Stimulated activated naive B cell treated with anti-CD40 and anti-IgM and Interleukin-4, amounts not matched to agents 10 μg/mL and 1 μg/mL and 100 μg/mL, for 72 hours (primary cell): Measurements from ENCODE around the gene CLDN15.
A peak's percentile ranks its signal among the peaks of the same experiment; 100 is the strongest.

ENCODE experiments used
- ATAC-seq, 2 donors: fragments of 150-1000 bp; cut with Tn5 transposase; replicated peaks; 2 replicates each; pipeline ENCODE4 v1.10.0; 2021; ENCODE audit warnings: moderate library complexity in 1 of 2
- DNase-seq: peaks from one replicate; pipeline ENCODE4 v3.0.0; 2021
- H3K27ac Mint-ChIP-seq: one replicate; pipeline ENCODE4 v1.8.0; 2022; ENCODE audit warnings: mild to moderate bottlenecking, mixed read lengths
- H3K27me3 Mint-ChIP-seq, 2 donors: one replicate each; pipeline ENCODE4 v1.8.0; 2022; ENCODE audit warnings: mixed read lengths in 2 of 2
- H3K36me3 Mint-ChIP-seq, 2 donors: one replicate each; pipeline ENCODE4 v1.8.0; 2022; ENCODE audit warnings: mixed read lengths in 2 of 2, mild to moderate bottlenecking in 1 of 2
- H3K4me1 Mint-ChIP-seq, 2 donors: one replicate each; pipeline ENCODE4 v1.8.0; 2022; ENCODE audit warnings: mixed read lengths in 2 of 2, mild to moderate bottlenecking in 1 of 2
- H3K4me3 Mint-ChIP-seq, 2 donors: one replicate each; pipeline ENCODE4 v1.8.0; 2022; ENCODE audit warnings: mild to moderate bottlenecking in 2 of 2, mixed read lengths in 2 of 2, moderate library complexity in 1 of 2
- H3K9me3 Mint-ChIP-seq, 2 donors: one replicate each; pipeline ENCODE4 v1.8.0; 2022; ENCODE audit warnings: mixed read lengths in 2 of 2, mild to moderate bottlenecking in 1 of 2

The CLDN15 gene

DNA sequence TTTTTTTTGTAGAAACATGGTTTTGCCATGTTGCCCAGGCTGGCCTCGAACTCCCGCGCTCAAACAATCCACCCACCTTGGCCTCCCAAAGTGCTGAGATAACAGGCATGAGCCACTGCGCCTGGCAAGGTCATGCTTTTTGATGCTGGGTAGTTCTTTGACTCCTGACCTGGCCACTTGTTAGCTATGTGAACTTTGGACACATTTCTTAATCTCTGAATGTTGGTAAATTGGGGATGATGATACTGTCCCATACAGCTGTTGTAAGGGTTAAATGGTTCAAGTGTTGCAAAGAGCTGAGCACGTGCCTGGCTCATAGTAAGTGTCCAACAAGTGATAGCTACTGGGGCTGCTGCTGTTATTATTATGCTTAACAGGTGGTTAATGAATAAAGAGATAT, 17.3 kb downstream of the CLDN15 start:
- H3K4me1 Mint-ChIP-seq, result peaks cover 26 to 48% of the 10 kb centered on the region in 2 donors
- no peak for ATAC-seq
- no peaks in the 10 kb centered on the region for H3K9me3 Mint-ChIP-seq

DNA sequence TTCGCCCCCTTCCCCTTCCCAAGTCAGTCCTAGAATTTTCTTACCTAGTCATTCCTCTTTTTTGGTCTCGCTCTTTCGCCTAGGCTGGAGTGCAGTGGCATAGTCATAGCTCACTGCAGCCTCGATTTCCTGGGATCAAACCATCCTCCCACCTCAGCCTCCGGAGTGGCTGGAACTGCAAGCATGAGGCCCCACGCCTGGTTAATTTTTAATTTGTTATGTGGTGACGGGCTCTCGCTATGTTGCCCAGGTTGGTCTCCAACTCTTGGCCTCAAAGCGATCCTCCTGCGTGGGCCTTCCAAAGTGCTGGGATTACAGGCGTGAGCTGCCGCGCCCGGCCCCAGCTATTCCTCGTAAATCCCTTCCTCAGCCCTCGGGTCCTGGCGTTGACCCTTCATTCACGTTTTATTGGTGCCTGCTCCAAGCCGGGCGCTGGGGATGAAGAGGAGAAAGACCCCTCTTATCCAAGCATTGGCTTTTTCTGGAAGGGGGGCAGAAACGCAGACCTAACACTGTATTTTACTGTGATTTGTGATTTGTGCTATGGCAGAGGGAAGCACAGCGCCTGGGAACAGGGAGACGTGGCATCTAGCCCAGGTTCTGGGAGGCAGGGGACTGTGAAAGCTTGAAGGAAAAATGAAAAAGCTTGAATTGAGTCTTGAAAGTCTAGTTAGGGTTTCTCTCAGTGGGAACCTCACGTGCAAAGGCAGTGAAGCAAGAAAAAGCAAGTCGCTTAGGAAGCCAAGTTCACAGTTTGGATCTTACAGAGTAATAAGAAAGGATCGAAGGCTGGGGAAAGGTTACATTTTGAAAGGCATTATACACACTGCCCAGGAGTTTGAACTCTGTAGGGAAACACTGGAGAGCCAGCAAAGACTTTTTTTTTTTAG, 19.1 kb downstream of the CLDN15 start:
- peak overlapping the region; percentile 92 to 98 for H3K4me3 Mint-ChIP-seq
- DNase-seq, result no peak

More for the DNA sequence above, 17.3 kb downstream of the CLDN15 start:
- DNase-seq, result no peak
- peaks cover 36 to 56% of the 10 kb centered on the region in 2 donors for H3K36me3 Mint-ChIP-seq
- no peaks in the 10 kb centered on the region for H3K27me3 Mint-ChIP-seq
- H3K27ac Mint-ChIP-seq, result no peak overlapping the region
- H3K4me3 Mint-ChIP-seq, result no peak overlapping the region

DNA sequence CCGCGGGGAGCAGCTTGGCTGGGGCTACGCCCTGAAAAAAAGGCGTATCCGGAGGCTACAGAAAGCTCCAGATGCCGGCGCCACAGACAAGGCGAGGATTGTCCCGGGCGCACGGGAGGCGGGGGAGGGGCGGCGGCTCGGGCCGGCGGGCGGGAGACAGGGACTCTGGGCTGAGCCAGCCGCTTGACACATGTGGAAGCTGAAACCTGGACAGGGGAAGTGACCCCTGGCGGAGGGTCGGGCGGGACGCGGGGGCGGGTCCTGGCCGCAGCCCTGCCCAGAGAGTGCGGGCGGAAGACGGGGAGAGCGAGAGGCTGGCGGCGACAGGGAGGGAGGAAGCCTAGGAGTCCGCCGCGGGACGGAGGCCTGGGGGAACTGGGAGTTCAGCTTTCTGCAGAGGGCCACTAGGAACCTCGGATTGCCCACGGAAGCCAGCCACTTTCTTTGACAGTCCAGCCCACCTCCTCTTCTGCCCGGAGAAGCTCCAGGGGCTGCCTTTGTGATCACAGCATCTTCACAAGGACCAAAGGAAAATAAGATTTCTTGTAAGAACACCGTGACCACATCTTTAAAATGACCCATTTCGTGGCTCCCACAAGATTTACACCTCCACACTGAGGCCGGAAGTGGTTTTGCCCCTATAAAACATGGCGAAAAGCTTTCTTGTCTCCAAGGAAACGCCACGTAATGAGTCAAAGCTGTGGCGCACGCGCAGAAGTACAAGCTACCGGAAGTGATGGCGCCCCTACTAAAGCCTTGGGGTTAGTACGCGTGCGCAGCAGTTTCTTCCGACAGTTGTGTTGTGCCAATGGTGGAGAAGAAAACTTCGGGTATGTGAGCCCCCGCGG, 20.0 kb downstream of the CLDN15 start, which contains the start of the genes PLOD3 and ZNHIT1:
PLOD3 (minus strand) TSS at position 194 of the 848 bp plus-strand sequence. CDS start 307 bp downstream, outside the sequence.
ZNHIT1 (plus strand) TSS at position 778 of the 848 bp plus-strand sequence; CDS start at position 809, 31 bp downstream.
- Mint-ChIP-seq H3K4me3 (peak within 1 kb of the TSS; percentile 92 to 98), H3K27ac (peak within 1 kb of the TSS; percentile 96), H3K9me3 (no peaks in the 10 kb centered on the region), H3K36me3 (peaks cover 26 to 40% of the 10 kb centered on the region in 2 donors), H3K4me1 (peaks cover 26 to 41% of the 10 kb centered on the region in 2 donors), H3K27me3 (no peaks in the 10 kb centered on the region)
- ATAC-seq (peak; percentile 78 to 87), DNase-seq (peak; percentile 91)

More for the DNA sequence above, 19.1 kb downstream of the CLDN15 start:
- Mint-ChIP-seq H3K36me3 (peaks cover 32 to 49% of the 10 kb centered on the region in 2 donors), H3K4me1 (peaks cover 26 to 41% of the 10 kb centered on the region in 2 donors), H3K9me3 (no peaks in the 10 kb centered on the region), H3K27me3 (no peaks in the 10 kb centered on the region), H3K27ac (peak overlapping the region; percentile 96)
- peak; percentile 1 to 12 for ATAC-seq

DNA sequence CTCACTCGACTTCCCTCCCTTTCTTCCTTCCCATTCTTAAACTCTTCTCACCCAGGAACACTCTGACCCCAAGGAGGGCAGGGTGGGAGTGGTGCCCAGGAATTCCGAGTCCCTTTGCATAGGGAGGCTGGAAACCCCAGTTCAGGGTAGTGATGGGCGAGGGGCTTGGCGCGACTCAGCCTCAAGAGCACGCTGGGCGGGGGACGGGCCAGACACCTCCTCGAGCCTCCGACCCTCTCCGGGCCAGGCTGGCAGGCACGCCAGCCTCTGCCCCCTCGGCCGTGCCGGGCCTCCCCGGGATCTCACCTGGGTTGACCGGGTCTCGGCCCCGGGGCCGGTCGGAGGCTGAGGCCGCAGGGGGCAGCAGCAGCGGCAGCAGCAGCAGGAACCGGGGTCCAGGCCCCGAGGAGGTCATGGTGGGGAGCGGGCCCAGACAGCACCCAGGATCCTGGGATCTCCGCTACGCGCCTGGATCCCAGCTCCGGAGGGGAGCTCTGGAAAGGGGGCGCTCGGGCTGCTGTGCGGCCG, 20.7 kb downstream of the CLDN15 start:
- no peaks in the 10 kb centered on the region for H3K27me3 Mint-ChIP-seq
- H3K9me3 Mint-ChIP-seq, result no peaks in the 10 kb centered on the region
- H3K4me1 Mint-ChIP-seq, result peaks cover 23 to 36% of the 10 kb centered on the region in 2 donors
- ATAC-seq (peak; percentile 16 to 19), DNase-seq (no peak)
- H3K36me3 Mint-ChIP-seq, result peaks cover 25 to 39% of the 10 kb centered on the region in 2 donors
- peak overlapping the region; percentile 92 to 98 for H3K4me3 Mint-ChIP-seq
- H3K27ac Mint-ChIP-seq, result peak overlapping the region; percentile 96

DNA sequence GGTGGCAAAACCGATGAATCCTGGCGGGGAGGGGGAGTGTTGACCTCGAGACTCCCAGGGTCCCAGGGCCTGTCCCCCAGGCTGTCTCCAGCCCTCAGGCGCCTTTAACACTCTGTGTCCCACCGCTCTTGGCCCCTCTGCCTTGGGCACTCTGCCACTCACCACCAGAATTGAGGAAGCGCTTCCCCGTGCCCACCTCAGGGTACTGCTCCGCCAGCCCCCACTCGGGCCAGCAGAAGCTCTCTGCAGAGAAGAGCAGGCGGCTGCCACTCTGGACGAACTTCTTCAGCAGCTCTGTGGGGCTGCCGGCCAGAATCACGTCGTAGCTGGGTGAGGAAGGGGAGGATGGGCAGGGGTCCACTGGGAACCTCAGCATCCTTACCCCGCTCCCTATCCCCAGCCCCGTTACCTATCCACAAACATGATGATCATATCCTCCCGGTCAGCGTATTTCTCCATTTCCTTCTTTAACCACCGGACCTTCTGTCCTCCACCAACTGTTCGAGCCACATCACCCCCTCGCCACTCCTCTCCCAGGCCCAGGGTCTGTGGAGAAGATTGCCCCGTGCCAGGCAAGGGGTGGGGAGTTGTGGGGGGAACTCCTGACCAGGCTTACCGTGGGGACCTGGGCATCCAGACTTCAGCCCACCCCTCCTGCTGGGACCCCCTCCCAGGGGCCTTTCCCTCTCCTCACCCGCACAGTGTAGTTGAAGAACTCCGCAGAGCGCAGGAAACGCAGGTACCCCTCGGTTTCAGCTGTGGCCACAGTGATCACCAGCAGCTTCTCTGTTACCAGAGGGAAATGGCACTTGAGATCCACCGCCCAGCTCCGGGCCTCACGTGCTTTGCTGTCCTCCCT, 21.4 kb downstream of the CLDN15 start:
- peak overlapping the region; percentile 75 for H3K27ac Mint-ChIP-seq
- ATAC-seq (peak in 1 of 2 donors; percentile 4), DNase-seq (no peak)
- H3K36me3 Mint-ChIP-seq, result peaks cover 26 to 37% of the 10 kb centered on the region in 2 donors
- no peaks in the 10 kb centered on the region for H3K9me3 Mint-ChIP-seq
- H3K4me3 Mint-ChIP-seq, result peak overlapping the region; percentile 92 to 98
- peaks cover 21 to 29% of the 10 kb centered on the region in 2 donors for H3K4me1 Mint-ChIP-seq
- no peaks in the 10 kb centered on the region for H3K27me3 Mint-ChIP-seq

DNA sequence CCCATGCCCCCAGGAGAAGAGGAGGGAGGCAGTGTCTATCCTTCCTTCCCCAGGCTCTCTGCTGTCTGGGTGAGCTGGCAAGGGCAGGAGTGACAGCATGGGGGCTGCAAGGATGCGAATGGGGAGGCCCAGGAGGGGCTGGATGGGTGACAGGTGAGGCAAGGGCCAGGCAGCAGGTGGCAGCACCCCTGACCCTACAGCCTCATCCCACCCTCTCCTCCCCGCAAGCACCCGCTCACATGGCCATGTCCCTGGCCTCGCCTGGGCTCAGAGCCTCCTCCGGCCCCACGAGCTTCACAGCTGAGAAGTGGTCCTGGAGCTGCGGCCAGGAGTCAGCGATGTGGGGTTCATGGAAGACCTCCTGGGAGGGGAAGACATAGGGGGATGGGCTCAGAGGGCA, 25.6 kb downstream of the CLDN15 start:
- Mint-ChIP-seq H3K36me3 (peaks cover 48 to 58% of the 10 kb centered on the region in 2 donors), H3K4me1 (peaks cover 10 to 13% of the 10 kb centered on the region in 2 donors), H3K4me3 (no peak overlapping the region), H3K9me3 (no peaks in the 10 kb centered on the region), H3K27ac (peak overlapping the region; percentile 14), H3K27me3 (no peaks in the 10 kb centered on the region)
- DNase-seq, result no peak
- ATAC-seq, result no peak

DNA sequence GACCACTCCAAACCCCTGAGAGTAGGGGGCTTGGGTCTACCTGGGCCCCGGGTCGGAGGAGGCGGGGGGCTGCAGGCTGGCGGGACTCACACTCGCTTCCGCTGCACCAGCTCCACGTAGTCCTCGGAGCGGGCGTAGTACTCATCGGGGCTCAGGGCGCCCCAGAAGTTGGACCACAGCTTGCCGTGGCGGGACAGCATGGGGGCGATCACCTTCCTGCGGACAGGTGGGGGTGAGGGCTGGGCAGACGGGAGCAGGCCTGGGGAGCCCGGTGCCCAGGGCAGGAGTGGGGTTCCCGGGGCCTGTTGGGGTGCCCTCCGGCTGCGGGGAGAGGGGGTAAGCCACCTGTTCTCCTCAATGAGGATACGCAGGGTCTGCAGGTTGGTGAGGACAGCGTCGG, 26.1 kb downstream of the CLDN15 start:
- peaks cover 50 to 60% of the 10 kb centered on the region in 2 donors for H3K36me3 Mint-ChIP-seq

DNA sequence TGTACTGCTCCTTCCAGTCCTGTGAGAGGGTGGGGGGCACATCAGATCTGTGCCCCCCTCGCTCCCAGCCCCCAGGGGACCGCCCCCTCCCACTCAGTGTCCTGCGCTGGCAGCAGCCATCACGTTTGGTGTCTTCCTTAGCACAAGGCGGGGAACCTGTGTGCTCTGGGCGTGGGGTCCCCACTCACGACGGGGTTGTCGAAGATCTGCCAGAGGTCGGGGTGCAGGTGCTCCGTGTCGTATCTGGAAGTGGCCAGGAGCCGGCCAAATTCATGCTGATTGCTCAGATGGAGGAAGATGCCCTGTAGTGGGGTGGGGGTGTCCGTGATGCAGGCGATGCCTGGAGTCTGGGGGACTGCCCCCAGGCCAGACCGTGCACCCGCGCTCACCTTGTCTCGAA, 27.5 kb downstream of the CLDN15 start:
- peaks cover 52 to 61% of the 10 kb centered on the region in 2 donors for H3K36me3 Mint-ChIP-seq
- H3K4me1 Mint-ChIP-seq, result peaks cover 8 to 9% of the 10 kb centered on the region in 2 donors
- no peak for ATAC-seq
- DNase-seq, result no peak
- H3K9me3 Mint-ChIP-seq, result no peaks in the 10 kb centered on the region
- no peak overlapping the region for H3K27ac Mint-ChIP-seq
- no peak overlapping the region for H3K4me3 Mint-ChIP-seq
- no peaks in the 10 kb centered on the region for H3K27me3 Mint-ChIP-seq

More for the DNA sequence above, 26.1 kb downstream of the CLDN15 start:
- H3K27ac Mint-ChIP-seq, result no peak overlapping the region
- no peak overlapping the region for H3K4me3 Mint-ChIP-seq
- H3K9me3 Mint-ChIP-seq, result no peaks in the 10 kb centered on the region
- H3K27me3 Mint-ChIP-seq, result no peaks in the 10 kb centered on the region
- H3K4me1 Mint-ChIP-seq, result peaks cover 7 to 9% of the 10 kb centered on the region in 2 donors
- no peak for DNase-seq
- no peak for ATAC-seq

DNA sequence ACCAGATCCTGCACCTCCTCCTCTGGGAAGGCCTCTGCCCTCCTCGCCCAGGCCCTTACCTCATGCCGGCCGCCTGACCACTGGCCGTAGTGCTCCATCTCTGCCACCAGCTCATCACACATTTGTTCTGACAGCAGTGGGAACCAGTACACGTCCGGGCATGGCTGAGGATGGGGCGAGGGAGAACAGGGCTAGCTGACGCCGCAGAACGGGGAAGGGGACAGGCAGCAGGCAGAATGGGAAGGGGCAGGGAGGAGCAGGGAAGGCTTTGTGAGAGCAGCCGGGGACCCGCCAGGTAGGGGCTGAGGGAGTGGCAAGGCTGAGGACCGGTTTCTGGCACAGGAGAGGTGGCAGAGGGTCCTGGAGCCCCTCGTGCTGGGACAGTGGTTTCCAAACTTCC, 28.8 kb downstream of the CLDN15 start:
- H3K27ac Mint-ChIP-seq, result no peak overlapping the region
- peaks cover 47 to 52% of the 10 kb centered on the region in 2 donors for H3K36me3 Mint-ChIP-seq
- no peak overlapping the region for H3K4me3 Mint-ChIP-seq
- no peak for DNase-seq
- H3K9me3 Mint-ChIP-seq, result no peaks in the 10 kb centered on the region
- H3K4me1 Mint-ChIP-seq, result peaks cover 8 to 10% of the 10 kb centered on the region in 2 donors
- H3K27me3 Mint-ChIP-seq, result peaks cover 0 to 4% of the 10 kb centered on the region in 2 donors
- ATAC-seq, result no peak

DNA sequence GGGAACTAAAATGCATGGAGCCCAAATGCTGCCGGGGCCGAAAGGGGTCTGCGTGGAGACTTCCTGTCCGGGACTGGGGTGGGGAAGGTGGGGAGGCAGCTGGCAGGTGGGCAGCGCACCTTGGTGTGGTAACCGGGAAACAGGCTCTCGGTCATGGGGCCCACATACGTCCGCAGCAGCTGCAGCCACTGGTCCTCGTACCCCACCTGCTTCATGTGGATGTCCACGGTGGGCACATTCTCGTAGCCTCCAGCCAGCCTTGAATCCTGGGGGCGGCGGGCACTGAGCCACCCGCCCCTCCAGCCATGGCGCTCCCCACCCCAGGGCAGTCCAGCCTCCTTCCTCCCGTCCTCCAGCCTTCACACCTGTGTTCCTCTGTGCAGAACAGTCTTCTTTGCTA, 30.1 kb downstream of the CLDN15 start:
- Mint-ChIP-seq H3K9me3 (no peaks in the 10 kb centered on the region), H3K27ac (no peak overlapping the region), H3K27me3 (peaks cover 7 to 14% of the 10 kb centered on the region in 2 donors), H3K4me1 (peaks cover 14 to 21% of the 10 kb centered on the region in 2 donors), H3K36me3 (peaks cover 47 to 52% of the 10 kb centered on the region in 2 donors), H3K4me3 (no peak overlapping the region)
- ATAC-seq (no peak), DNase-seq (no peak)

DNA sequence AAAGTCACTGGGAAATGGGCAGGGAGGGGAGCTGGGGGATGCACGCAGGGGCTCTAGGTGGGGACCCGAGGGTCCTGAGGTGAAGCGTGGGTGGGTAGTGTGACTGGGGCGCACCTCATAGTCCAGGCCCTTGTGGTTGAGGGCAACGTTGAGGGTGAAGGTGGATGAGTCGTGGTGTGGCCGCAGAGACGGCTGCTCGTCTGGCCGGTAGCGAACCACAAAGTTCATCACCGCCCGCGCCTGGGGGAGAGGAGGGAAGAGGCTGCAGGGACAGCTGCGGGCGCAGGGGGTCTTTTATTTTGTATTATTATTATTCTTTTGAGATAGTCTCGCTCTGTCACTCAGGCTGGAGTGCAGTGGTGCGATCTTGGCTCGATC, 30.9 kb downstream of the CLDN15 start:
- no peaks in the 10 kb centered on the region for H3K9me3 Mint-ChIP-seq
- H3K4me3 Mint-ChIP-seq, result no peak overlapping the region
- no peak for ATAC-seq
- peaks cover 14 to 25% of the 10 kb centered on the region in 2 donors for H3K4me1 Mint-ChIP-seq
- no peak for DNase-seq
- peaks cover 12 to 16% of the 10 kb centered on the region in 2 donors for H3K27me3 Mint-ChIP-seq
- no peak overlapping the region for H3K27ac Mint-ChIP-seq
- H3K36me3 Mint-ChIP-seq, result peaks cover 39 to 44% of the 10 kb centered on the region in 2 donors

DNA sequence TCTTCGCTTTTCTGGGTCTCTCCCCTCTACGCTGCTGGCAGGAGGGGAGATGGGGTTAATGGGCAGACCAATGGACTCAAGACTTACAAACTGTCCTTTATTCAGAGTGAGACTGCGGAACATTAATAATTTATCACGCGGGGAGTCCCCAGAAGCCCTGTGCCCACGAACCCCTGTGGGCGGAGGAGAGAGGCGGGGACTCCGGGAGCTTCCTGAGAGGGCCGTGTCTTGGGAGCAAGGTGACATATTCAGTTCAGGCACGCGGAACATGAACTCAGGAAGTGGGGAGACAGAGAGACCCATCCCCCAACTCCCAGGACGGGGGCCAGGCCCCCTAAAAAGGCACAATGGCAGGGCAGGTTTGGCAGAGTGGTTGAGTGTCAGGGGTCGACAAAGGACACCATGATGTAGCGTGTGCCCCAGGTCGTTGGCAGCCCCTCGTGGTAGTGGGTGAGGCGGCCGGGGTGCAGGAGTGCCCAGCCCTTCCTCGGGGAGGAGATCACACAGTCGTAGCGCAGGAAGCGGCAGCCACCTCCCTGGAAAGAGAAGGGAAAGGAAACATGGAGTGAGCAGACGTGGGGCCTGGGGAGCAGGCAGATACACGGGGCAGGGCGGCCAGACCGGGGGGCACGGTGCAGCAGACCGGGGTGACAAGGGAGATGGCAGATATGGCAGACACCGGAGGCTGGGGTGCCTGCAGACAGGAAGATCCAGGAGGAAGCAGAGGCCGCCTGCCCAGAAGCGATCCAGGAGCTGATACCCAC, 31.5 kb downstream of the CLDN15 start:
- DNase-seq, result no peak
- H3K27me3 Mint-ChIP-seq, result peaks cover 17 to 21% of the 10 kb centered on the region in 2 donors
- H3K4me1 Mint-ChIP-seq, result peaks cover 15 to 30% of the 10 kb centered on the region in 2 donors
- no peak for ATAC-seq
- H3K27ac Mint-ChIP-seq, result peak overlapping the region; percentile 76
- H3K4me3 Mint-ChIP-seq, result no peak overlapping the region
- no peaks in the 10 kb centered on the region for H3K9me3 Mint-ChIP-seq
- peaks cover 34 to 42% of the 10 kb centered on the region in 2 donors for H3K36me3 Mint-ChIP-seq
